ENCODE data around the gene ASTN1.

The ASTN1 gene

DNA sequence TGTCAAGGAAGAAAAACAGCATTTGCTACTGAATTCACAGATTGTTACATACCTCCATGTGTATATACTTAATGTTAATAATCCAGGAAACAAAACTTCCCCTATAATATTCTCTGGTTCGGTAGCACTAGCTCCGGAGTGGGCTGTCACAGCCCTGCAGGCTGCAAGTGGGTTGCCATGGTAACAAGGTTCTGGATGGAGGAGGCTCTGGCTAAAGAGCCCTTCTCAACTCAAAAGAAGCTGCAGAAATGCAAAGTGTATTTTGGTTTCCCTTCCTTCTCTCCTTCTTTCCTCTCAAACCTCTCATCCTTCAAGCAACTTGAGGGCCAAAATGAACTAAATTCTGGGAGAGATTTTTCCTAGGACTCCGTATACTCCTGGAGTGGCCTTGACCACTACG lies 45.2 kb downstream of the ASTN1 start:
- Histone ChIP-seq H3K27me3 (ENCODE audit: control insufficient read depth in 5 of 5, insufficient read depth in 4 of 5, low read length in 5 of 5) (no peaks in the 10 kb centered on the region), H3K9ac (ENCODE audit: low read length in 5 of 5) (no peak overlapping the region), H3K9me3 (ENCODE audit: control insufficient read depth in 5 of 5, low read length in 5 of 5) (no peaks in the 10 kb centered on the region), H3K36me3 (ENCODE audit: control insufficient read depth in 5 of 5, insufficient read depth in 5 of 5, low read length in 5 of 5) (no peaks in the 10 kb centered on the region), H3K4me3 (ENCODE audit: low read depth in 1 of 5, low read length in 5 of 5) (no peak overlapping the region), H3K27ac (ENCODE audit: low read depth, low read length) (no peak overlapping the region), H3K4me1 (ENCODE audit: control insufficient read depth in 5 of 5, insufficient read depth in 5 of 5, low read length in 5 of 5) (no peaks in the 10 kb centered on the region)

DNA sequence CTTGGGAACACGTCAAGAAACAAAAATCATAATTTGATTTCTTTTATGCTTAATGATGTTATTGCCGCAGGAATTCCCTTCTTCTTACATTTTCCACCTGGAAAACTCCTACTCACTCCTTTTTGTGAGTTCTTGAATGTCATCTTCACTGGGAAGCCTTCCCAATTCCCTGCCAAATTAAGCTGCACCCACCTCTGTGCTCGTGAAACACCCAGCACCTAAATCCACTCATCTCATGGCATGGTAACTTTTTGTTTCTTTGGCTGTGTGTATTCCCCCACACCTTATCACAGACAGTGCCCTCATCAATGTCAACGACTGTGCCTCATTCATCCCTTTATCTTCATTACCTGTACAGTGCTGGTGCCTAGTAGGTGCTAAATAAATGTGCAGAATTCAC lies 45.6 kb downstream of the ASTN1 start:
- H3K9me3 ChIP-seq (ENCODE audit: control insufficient read depth in 5 of 5, low read length in 5 of 5): no peaks in the 10 kb centered on the region
- H3K27me3 ChIP-seq (ENCODE audit: control insufficient read depth in 5 of 5, insufficient read depth in 4 of 5, low read length in 5 of 5): no peaks in the 10 kb centered on the region
- no peak overlapping the region for H3K27ac ChIP-seq (ENCODE audit: low read depth, low read length)
- H3K36me3 ChIP-seq (ENCODE audit: control insufficient read depth in 5 of 5, insufficient read depth in 5 of 5, low read length in 5 of 5): no peaks in the 10 kb centered on the region
- no peak overlapping the region for H3K9ac ChIP-seq (ENCODE audit: low read length in 5 of 5)
- H3K4me3 ChIP-seq (ENCODE audit: low read depth in 1 of 5, low read length in 5 of 5): no peak overlapping the region
- no peaks in the 10 kb centered on the region for H3K4me1 ChIP-seq (ENCODE audit: control insufficient read depth in 5 of 5, insufficient read depth in 5 of 5, low read length in 5 of 5)

DNA sequence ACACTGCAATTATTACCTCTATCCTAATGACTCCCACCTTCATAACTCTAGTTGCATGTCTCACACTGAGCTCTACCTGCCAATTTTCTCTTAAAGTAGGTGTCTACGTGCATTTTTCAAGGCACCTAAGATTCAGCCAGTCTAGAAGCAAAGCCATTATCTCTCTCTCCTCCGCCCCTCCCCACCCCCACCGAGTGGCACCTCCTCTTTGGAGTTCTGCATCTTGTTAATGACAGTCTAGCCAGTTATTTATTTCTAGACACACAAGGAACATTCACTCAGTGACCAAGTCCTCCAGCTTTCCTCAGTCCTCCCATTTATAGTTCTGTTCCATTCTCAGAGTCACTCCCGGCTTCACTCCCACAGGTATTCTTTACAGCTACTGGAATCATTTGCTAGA lies 47.6 kb downstream of the ASTN1 start:
- Histone ChIP-seq H3K27me3 (ENCODE audit: control insufficient read depth in 5 of 5, insufficient read depth in 4 of 5, low read length in 5 of 5) (peaks cover 0 to 4% (median 0%) of the 10 kb centered on the region in 5 donors), H3K36me3 (ENCODE audit: control insufficient read depth in 5 of 5, insufficient read depth in 5 of 5, low read length in 5 of 5) (no peaks in the 10 kb centered on the region), H3K9ac (ENCODE audit: low read length in 5 of 5) (no peak overlapping the region), H3K4me3 (ENCODE audit: low read depth in 1 of 5, low read length in 5 of 5) (no peak overlapping the region), H3K4me1 (ENCODE audit: control insufficient read depth in 5 of 5, insufficient read depth in 5 of 5, low read length in 5 of 5) (no peaks in the 10 kb centered on the region), H3K27ac (ENCODE audit: low read depth, low read length) (no peak overlapping the region), H3K9me3 (ENCODE audit: control insufficient read depth in 5 of 5, low read length in 5 of 5) (no peaks in the 10 kb centered on the region)

DNA sequence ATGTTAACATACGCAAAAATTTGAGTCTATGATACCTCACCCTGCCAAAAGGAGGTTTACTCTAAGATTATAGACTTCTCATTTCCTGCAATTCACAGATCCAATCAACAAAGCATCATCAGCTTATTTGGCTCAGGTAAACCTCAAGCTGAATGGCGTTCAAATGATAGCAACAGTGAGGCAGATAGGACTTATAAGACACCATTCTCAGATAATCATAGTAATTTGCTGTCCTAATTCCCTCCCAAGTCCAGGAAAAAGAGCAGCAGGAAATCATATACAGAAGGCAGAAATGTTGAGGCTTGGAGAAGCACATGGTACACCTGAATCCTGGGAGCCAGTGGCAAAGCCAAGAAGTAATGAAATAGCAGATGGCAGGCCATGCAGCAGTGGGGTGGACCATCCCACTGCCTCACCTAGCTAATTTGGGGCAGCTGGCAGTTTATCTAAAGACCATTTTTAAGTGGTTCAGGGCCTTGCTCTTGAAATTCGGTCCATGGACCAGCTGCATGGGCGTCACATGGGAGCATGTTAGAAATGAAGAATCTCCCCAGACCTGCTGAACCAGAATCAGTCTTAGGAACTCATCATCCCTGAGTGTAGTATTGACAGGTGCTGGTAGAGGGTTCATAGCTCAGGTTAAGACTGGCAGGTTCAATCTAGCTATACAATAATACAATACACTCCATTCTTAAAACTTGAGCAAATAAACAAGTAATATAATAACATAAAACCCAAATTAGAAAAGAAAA lies 57.7 kb downstream of the ASTN1 start:
- no peak overlapping the region for H3K27ac ChIP-seq (ENCODE audit: low read depth, low read length)
- H3K9ac ChIP-seq (ENCODE audit: low read length in 5 of 5): no peak overlapping the region
- no peaks in the 10 kb centered on the region for H3K4me1 ChIP-seq (ENCODE audit: control insufficient read depth in 5 of 5, insufficient read depth in 5 of 5, low read length in 5 of 5)
- no peak overlapping the region for H3K4me3 ChIP-seq (ENCODE audit: low read depth in 1 of 5, low read length in 5 of 5)
- no peaks in the 10 kb centered on the region for H3K36me3 ChIP-seq (ENCODE audit: control insufficient read depth in 5 of 5, insufficient read depth in 5 of 5, low read length in 5 of 5)
- no peaks in the 10 kb centered on the region for H3K9me3 ChIP-seq (ENCODE audit: control insufficient read depth in 5 of 5, low read length in 5 of 5)
- H3K27me3 ChIP-seq (ENCODE audit: control insufficient read depth in 5 of 5, insufficient read depth in 4 of 5, low read length in 5 of 5): no peaks in the 10 kb centered on the region

DNA sequence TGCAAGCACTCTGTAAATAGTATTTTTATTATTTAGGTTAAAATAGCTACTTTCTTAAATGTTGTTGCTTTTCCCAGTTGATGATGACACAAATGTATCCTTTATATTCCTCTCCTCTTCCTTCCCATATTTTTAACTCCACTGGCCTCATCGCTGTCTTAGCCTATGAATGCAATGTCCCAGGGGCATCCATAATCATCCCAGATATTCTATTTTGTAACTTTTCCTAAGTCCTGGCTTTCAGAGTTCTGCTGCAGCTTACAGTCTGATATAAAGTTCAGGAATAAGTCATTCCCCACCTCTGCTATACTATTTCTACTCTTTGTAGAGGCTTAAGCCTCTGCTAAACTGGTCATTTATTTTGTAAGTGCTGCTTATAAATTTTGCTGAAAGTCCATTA lies 58.3 kb downstream of the ASTN1 start:
- Histone ChIP-seq H3K27me3 (ENCODE audit: control insufficient read depth in 5 of 5, insufficient read depth in 4 of 5, low read length in 5 of 5) (no peaks in the 10 kb centered on the region), H3K4me3 (ENCODE audit: low read depth in 1 of 5, low read length in 5 of 5) (no peak overlapping the region), H3K4me1 (ENCODE audit: control insufficient read depth in 5 of 5, insufficient read depth in 5 of 5, low read length in 5 of 5) (no peaks in the 10 kb centered on the region), H3K27ac (ENCODE audit: low read depth, low read length) (no peak overlapping the region), H3K36me3 (ENCODE audit: control insufficient read depth in 5 of 5, insufficient read depth in 5 of 5, low read length in 5 of 5) (no peaks in the 10 kb centered on the region), H3K9me3 (ENCODE audit: control insufficient read depth in 5 of 5, low read length in 5 of 5) (no peaks in the 10 kb centered on the region), H3K9ac (ENCODE audit: low read length in 5 of 5) (no peak overlapping the region)

DNA sequence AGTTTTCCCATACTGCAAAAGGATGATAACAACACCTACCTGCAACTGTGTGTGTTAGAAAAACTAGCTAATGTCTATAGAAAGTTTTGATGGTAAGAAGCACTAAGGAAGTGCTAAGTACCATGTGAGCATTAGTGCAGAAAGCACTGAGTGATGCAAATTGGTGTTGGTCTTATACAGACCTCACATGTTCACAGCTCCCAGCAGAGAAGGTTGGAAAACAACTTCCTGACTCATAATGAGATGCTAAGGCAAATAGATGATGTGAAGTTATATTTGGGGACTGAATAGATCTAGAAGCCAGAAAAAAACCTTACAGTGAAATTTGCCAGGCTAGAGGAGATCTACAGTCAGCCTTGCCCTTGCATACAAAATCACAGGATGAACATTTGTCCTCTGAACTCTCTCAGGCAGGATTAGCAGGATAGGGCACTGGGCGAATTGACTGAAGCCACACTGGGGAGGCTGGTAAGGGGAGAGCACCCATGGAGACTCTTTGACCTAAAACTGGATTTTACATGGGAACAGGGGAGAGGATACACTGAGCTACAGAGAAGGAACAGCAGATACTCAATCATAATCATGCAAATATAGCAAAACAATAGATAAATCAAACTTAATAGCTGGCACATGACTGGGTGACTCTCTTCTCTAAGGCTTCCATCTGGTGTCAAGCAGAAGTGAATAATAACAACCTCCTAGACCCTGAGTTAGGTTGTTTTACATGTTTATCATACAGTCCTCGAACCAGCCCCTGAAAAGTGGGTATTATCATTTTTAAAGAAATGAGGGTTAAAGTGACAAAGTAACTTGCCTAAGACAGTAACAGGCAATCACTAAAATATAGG lies 61.3 kb downstream of the ASTN1 start:
- no peaks in the 10 kb centered on the region for H3K27me3 ChIP-seq (ENCODE audit: control insufficient read depth in 5 of 5, insufficient read depth in 4 of 5, low read length in 5 of 5)
- H3K4me3 ChIP-seq (ENCODE audit: low read depth in 1 of 5, low read length in 5 of 5): no peak overlapping the region
- H3K9ac ChIP-seq (ENCODE audit: low read length in 5 of 5): no peak overlapping the region
- no peaks in the 10 kb centered on the region for H3K4me1 ChIP-seq (ENCODE audit: control insufficient read depth in 5 of 5, insufficient read depth in 5 of 5, low read length in 5 of 5)
- no peak overlapping the region for H3K27ac ChIP-seq (ENCODE audit: low read depth, low read length)
- H3K9me3 ChIP-seq (ENCODE audit: control insufficient read depth in 5 of 5, low read length in 5 of 5): no peaks in the 10 kb centered on the region
- no peaks in the 10 kb centered on the region for H3K36me3 ChIP-seq (ENCODE audit: control insufficient read depth in 5 of 5, insufficient read depth in 5 of 5, low read length in 5 of 5)

DNA sequence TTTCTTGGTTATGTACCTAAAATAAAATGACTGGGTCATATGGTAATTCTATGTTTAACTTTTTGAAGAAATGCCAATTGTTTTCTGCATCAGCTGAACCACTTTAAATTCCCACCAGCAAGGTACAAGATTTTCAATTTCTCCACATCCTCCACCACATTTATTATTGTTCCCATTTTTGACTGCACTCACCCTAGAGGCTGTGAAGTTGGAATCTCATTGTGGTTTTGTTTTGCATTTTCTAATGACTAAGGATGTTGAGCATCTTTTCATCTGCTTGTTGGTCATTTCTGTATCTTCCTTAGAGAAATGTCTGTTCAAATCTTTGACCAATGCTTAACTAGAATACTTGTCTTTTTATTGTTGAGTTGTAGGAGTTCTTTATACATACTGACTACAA lies 72.5 kb downstream of the ASTN1 start:
- Histone ChIP-seq H3K36me3 (ENCODE audit: control insufficient read depth in 5 of 5, insufficient read depth in 5 of 5, low read length in 5 of 5) (no peaks in the 10 kb centered on the region), H3K9ac (ENCODE audit: low read length in 5 of 5) (no peak overlapping the region), H3K27ac (ENCODE audit: low read depth, low read length) (no peak overlapping the region), H3K4me3 (ENCODE audit: low read depth in 1 of 5, low read length in 5 of 5) (no peak overlapping the region), H3K9me3 (ENCODE audit: control insufficient read depth in 5 of 5, low read length in 5 of 5) (peaks cover 0 to 2% (median 0%) of the 10 kb centered on the region in 5 donors), H3K27me3 (ENCODE audit: control insufficient read depth in 5 of 5, insufficient read depth in 4 of 5, low read length in 5 of 5) (no peaks in the 10 kb centered on the region), H3K4me1 (ENCODE audit: control insufficient read depth in 5 of 5, insufficient read depth in 5 of 5, low read length in 5 of 5) (no peaks in the 10 kb centered on the region)

DNA sequence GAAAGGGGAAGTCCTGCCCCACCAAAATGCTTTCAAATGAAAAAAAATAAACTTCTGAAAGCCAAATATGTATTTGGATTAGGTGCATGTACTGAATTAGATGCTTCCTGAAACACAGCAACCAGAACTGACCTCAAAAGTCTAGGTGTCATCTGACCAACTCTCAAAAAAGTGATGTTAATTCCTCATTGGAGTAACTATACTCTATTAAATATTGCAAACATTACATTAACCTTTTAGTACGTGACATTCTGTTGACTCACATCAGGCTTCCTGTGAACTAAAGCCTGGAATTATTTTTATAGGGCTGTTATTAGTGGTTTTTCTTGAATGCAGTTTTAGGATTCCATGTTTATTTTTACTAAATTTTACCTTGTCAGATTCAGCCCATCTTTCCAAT lies 73.5 kb downstream of the ASTN1 start:
- H3K9ac ChIP-seq (ENCODE audit: low read length in 5 of 5): no peak overlapping the region
- no peaks in the 10 kb centered on the region for H3K36me3 ChIP-seq (ENCODE audit: control insufficient read depth in 5 of 5, insufficient read depth in 5 of 5, low read length in 5 of 5)
- no peaks in the 10 kb centered on the region for H3K4me1 ChIP-seq (ENCODE audit: control insufficient read depth in 5 of 5, insufficient read depth in 5 of 5, low read length in 5 of 5)
- H3K9me3 ChIP-seq (ENCODE audit: control insufficient read depth in 5 of 5, low read length in 5 of 5): no peaks in the 10 kb centered on the region
- H3K27ac ChIP-seq (ENCODE audit: low read depth, low read length): no peak overlapping the region
- H3K27me3 ChIP-seq (ENCODE audit: control insufficient read depth in 5 of 5, insufficient read depth in 4 of 5, low read length in 5 of 5): no peaks in the 10 kb centered on the region
- H3K4me3 ChIP-seq (ENCODE audit: low read depth in 1 of 5, low read length in 5 of 5): no peak overlapping the region

DNA sequence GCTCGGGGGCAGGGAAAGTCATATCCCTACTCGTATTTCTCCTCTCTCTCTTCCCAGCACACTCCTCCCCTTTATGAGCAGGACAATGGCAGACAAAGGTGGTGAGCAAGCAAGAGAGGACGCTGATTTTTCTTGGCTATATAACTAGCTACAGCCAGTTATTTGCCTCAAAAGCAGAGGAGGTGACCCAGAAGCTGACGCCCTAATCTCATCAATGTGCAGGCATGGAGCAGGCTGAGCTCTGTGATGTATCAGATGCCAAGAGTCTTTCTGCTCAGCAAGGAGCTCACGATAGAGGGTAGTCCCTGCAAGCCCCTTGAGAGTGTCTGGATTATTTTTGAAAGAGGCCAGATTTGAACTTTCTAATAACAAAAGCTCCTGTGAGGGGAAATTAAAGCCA lies 75.5 kb downstream of the ASTN1 start:
- Histone ChIP-seq H3K9me3 (ENCODE audit: control insufficient read depth in 5 of 5, low read length in 5 of 5) (no peaks in the 10 kb centered on the region), H3K27ac (ENCODE audit: low read depth, low read length) (no peak overlapping the region), H3K4me1 (ENCODE audit: control insufficient read depth in 5 of 5, insufficient read depth in 5 of 5, low read length in 5 of 5) (no peaks in the 10 kb centered on the region), H3K9ac (ENCODE audit: low read length in 5 of 5) (no peak overlapping the region), H3K4me3 (ENCODE audit: low read depth in 1 of 5, low read length in 5 of 5) (no peak overlapping the region), H3K27me3 (ENCODE audit: control insufficient read depth in 5 of 5, insufficient read depth in 4 of 5, low read length in 5 of 5) (no peaks in the 10 kb centered on the region), H3K36me3 (ENCODE audit: control insufficient read depth in 5 of 5, insufficient read depth in 5 of 5, low read length in 5 of 5) (no peaks in the 10 kb centered on the region)

DNA sequence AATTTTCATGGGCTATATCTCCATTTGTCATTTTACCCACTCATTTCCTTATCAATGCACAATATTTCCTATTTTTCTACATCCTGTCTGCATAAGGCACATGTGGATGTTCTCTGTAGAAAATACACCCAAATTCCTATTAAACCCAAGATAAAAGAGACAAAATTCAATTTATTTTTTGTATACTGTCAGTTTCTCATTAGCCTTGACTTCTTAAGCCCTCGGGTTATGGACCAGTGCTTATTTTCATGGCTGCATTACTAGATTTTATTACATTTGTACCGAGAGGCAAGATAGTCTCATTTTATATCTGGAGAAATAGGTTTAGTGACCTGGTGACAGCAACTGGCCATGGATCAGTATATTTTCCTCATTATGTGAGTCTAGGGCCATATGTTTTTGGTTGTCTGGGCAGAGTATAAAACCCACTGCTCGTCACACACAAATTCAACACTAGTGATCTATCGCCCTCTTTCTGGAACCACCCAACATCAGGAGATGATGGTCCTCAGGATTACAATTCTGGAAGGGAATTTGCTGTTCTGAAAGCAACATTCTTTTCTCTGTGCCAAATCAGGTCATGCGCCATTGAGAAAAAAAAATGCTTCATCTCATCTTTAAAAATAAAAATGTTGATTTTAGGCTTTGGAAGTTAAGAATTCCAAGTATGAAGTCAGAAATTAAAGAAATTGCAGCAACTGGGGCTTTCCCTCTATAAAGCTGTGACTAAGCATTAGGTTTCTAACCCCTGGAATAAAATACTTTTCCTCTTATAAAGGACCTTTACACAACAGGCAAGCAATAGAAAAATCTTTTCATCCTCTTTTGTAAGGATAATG lies 81.4 kb downstream of the ASTN1 start:
- H3K36me3 ChIP-seq (ENCODE audit: control insufficient read depth in 5 of 5, insufficient read depth in 5 of 5, low read length in 5 of 5): no peaks in the 10 kb centered on the region
- H3K27me3 ChIP-seq (ENCODE audit: control insufficient read depth in 5 of 5, insufficient read depth in 4 of 5, low read length in 5 of 5): no peaks in the 10 kb centered on the region
- no peaks in the 10 kb centered on the region for H3K9me3 ChIP-seq (ENCODE audit: control insufficient read depth in 5 of 5, low read length in 5 of 5)
- H3K4me1 ChIP-seq (ENCODE audit: control insufficient read depth in 5 of 5, insufficient read depth in 5 of 5, low read length in 5 of 5): no peaks in the 10 kb centered on the region
- H3K4me3 ChIP-seq (ENCODE audit: low read depth in 1 of 5, low read length in 5 of 5): no peak overlapping the region
- no peak overlapping the region for H3K9ac ChIP-seq (ENCODE audit: low read length in 5 of 5)
- no peak overlapping the region for H3K27ac ChIP-seq (ENCODE audit: low read depth, low read length)

Measured in subcutaneous abdominal adipose tissue (tissue), 5 donors.